ENCODE data around the gene HCRTR1.

HCRTR1 gene

GRCh38 chr1:31640179-31640578 lies 22.7 kb downstream of the HCRTR1 start:
- H3K4me3 ChIP-seq (ENCODE audit: control insufficient read depth, low read depth, low read length) = no peak overlapping the region
- DNase-seq (ENCODE audit: low read depth) = no peak
- TF ChIP-seq CTCF (conservative IDR thresholded peaks at IDR 0.05; ENCODE audit: control insufficient read depth, insufficient read depth, low read depth, low read length) = peak; percentile 6

GRCh38 chr1:31640964-31641363 lies 23.5 kb downstream of the HCRTR1 start:
- no peak for DNase-seq (ENCODE audit: low read depth)
- no peak overlapping the region for H3K4me3 ChIP-seq (ENCODE audit: control insufficient read depth, low read depth, low read length)
- TF ChIP-seq CTCF (conservative IDR thresholded peaks at IDR 0.05; ENCODE audit: control insufficient read depth, insufficient read depth, low read depth, low read length) = no peak

- no peak overlapping the region for H3K4me3 ChIP-seq (ENCODE audit: control insufficient read depth, low read depth, low read length)
- DNase-seq (ENCODE audit: low read depth) = no peak
- no peak for TF ChIP-seq CTCF (conservative IDR thresholded peaks at IDR 0.05; ENCODE audit: control insufficient read depth, insufficient read depth, low read depth, low read length)
These were observed 24.9 kb downstream of the HCRTR1 start for GRCh38 chr1:31642366-31642765.

- no peak for TF ChIP-seq CTCF (conservative IDR thresholded peaks at IDR 0.05; ENCODE audit: control insufficient read depth, insufficient read depth, low read depth, low read length)
- no peak overlapping the region for H3K4me3 ChIP-seq (ENCODE audit: control insufficient read depth, low read depth, low read length)
- no peak for DNase-seq (ENCODE audit: low read depth)
These were observed 25.4 kb downstream of the HCRTR1 start for GRCh38 chr1:31642897-31643296.

GRCh38 chr1:31643976-31644559 lies 26.6 kb downstream of the HCRTR1 start:
- no peak for TF ChIP-seq CTCF (conservative IDR thresholded peaks at IDR 0.05; ENCODE audit: control insufficient read depth, insufficient read depth, low read depth, low read length)
- H3K4me3 ChIP-seq (ENCODE audit: control insufficient read depth, low read depth, low read length) = peak overlapping the region; percentile 94
- no peak for DNase-seq (ENCODE audit: low read depth)

GRCh38 chr1:31644560-31645273 lies 27.2 kb downstream of the HCRTR1 start, which contains the start of gene PEF1:
Gene PEF1, minus strand, starts transcription at chr1:31644876. Its CDS starts 12 bp downstream, at chr1:31644864.
- peak within 1 kb of the TSS; percentile 94 for H3K4me3 ChIP-seq (ENCODE audit: control insufficient read depth, low read depth, low read length)

More at GRCh38 chr1:31644560-31645273, 27.2 kb downstream of the HCRTR1 start, which contains the start of gene PEF1:
- TF ChIP-seq CTCF (conservative IDR thresholded peaks at IDR 0.05; ENCODE audit: control insufficient read depth, insufficient read depth, low read depth, low read length) = no peak
- peak; percentile 97 for DNase-seq (ENCODE audit: low read depth)
